BJ (cell line): ENCODE data around the gene ANKRD29. TPM values are rescaled to one million over a fixed set of nuclear protein-coding genes. Genes with fewer than 3 reads are reported as not detected.
"Not testable (repeated sequence)": the region's sequence is repeated elsewhere in the genome, so short reads cannot be mapped to it uniquely, and the experiment has no call there.

Source experiments
- CTCF ChIA-PET: fragments of 350-600 bp; formaldehyde crosslinking; extraction: SDS; loops from one replicate; lab custom pipeline; 2021; ENCODE audit warnings: antibody characterized with exemption, inconsistent platforms; lab: Yijun Ruan, JAX
- POLR2A ChIA-PET: fragments of 300-600 bp; sonication (Branson Sonifier 250); formaldehyde crosslinking; extraction: SDS; loops from one replicate; lab custom pipeline; 2021; ENCODE audit warnings: antibody characterized with exemption; lab: Charles Lee
- DNase-seq: peaks from one replicate; pipeline ENCODE4 v3.0.0-alpha.2; 2011; ENCODE audit warnings: low read depth
- H3K27me3 ChIP-seq: 2 replicates; pipeline ENCODE4 v1.6.0; 2011; ENCODE audit warnings: low read length; ENCODE audit not compliant: control insufficient read depth, insufficient read depth
- H3K36me3 ChIP-seq: 2 replicates; pipeline ENCODE4 v1.5.1; 2011; ENCODE audit warnings: low read length; ENCODE audit not compliant: control insufficient read depth, insufficient read depth
- H3K4me3 ChIP-seq: 2 replicates; pipeline ENCODE4 v1.5.1; 2011; ENCODE audit warnings: low read depth, mild to moderate bottlenecking, control low read depth, low read length
- polyA plus RNA-seq: library from polyadenylated mRNA; depleted of rRNA; stranded (reverse); fragments of >200 nt; gene quantifications from 2 replicates; pipeline ENCODE4 v1.2.3, GENCODE V29; 2011
- TF ChIP-seq, protein P1 (sequence below): IDR thresholded peaks from 2 replicates; pipeline ENCODE4 v1.5.1; 2011; ENCODE audit warnings: low read depth, mild to moderate bottlenecking, control low read depth, inconsistent platforms, low read length, moderate library complexity; ENCODE audit not compliant: insufficient read depth

Gene ANKRD29
- polyA plus RNA-seq, 1 experiment: 4.7 TPM

- Histone ChIP-seq H3K36me3 (peaks cover 12% of the 10 kb centered on the region), H3K27me3 (no peaks in the 10 kb centered on the region), H3K4me3 (no peak overlapping the region)
- no peak for DNase-seq
- TF ChIP-seq, protein P1, sequence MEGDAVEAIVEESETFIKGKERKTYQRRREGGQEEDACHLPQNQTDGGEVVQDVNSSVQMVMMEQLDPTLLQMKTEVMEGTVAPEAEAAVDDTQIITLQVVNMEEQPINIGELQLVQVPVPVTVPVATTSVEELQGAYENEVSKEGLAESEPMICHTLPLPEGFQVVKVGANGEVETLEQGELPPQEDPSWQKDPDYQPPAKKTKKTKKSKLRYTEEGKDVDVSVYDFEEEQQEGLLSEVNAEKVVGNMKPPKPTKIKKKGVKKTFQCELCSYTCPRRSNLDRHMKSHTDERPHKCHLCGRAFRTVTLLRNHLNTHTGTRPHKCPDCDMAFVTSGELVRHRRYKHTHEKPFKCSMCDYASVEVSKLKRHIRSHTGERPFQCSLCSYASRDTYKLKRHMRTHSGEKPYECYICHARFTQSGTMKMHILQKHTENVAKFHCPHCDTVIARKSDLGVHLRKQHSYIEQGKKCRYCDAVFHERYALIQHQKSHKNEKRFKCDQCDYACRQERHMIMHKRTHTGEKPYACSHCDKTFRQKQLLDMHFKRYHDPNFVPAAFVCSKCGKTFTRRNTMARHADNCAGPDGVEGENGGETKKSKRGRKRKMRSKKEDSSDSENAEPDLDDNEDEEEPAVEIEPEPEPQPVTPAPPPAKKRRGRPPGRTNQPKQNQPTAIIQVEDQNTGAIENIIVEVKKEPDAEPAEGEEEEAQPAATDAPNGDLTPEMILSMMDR: no peak
- POLR2A ChIA-PET: no interaction called here
- CTCF ChIA-PET: interaction anchor here (0.8 to 1.5 kb wide), 4 partner anchors 10 to 50 kb away, joined by 3 to 4 read pairs (median 3); no protein-coding TSS in a partner anchor
Measured at GRCh38 chr18:23565916-23566547, 96.7 kb downstream of the ANKRD29 start.

DNA sequence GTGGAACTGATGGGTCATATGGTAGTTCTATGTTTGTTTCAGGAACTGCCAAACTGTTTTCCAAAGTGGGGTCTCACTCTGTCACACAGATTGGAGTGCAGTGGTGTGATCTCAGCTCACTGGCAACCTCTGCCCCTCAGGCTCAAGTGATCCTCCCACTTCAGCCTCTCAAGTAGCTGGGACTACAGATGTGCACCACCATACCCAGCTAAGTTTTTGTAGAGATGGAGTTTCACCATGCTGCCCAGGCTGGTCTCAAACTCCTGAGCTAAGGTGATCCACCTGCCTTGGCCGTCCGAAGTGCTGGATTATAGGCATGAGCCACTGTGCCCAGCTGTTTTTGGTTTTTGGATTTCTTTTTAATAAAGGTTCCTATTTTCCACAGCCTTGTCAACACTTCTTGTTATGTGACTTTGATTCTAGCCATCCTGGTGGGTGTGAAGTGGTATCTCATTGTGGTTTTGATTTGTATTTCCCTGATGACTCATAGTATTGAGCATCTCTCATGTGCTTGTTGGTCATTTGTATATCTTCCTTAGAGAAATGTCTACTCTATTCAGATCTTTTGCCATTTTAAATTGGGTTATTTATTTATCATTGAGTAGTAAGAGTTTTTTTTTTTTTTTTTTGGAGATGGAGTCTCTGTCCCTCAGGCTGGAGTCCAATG lies 99.2 kb downstream of the ANKRD29 start:
- TF ChIP-seq, protein P1: no peak
- POLR2A ChIA-PET: interaction anchor here (0.6 kb wide), 1 partner anchor 36 kb away, joined by 6 read pairs; no protein-coding TSS in a partner anchor
- DNase-seq: no peak
- H3K36me3 ChIP-seq: peaks cover 16% of the 10 kb centered on the region
- H3K4me3 ChIP-seq: no peak overlapping the region
- CTCF ChIA-PET: interaction anchor here (0.9 kb wide), 1 partner anchor 8 kb away, joined by 3 read pairs; no protein-coding TSS in a partner anchor
- H3K27me3 ChIP-seq: no peaks in the 10 kb centered on the region

DNA sequence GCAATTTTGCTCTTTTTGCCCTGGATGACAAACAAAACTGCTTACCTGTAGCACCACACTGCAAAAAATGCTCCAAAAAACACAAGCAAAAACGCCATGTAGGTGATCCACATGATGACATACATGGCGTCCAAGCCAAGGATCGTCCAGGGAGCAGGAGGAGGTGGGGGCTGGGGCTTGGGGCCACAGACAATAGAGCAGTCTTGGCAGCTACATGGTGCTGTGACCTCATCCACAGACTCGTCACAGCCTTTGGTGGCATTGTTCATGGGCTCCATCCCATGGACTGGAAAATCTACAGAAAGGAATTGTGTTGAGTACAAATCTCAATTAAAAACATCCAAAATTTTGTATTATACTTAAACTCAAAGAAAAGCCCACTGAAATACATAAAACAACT lies 102.5 kb downstream of the ANKRD29 start:
- Histone ChIP-seq H3K27me3 (no peaks in the 10 kb centered on the region), H3K36me3 (peaks cover 27% of the 10 kb centered on the region), H3K4me3 (no peak overlapping the region)
- DNase-seq: no peak
- POLR2A ChIA-PET: no interaction called here
- CTCF ChIA-PET: interaction anchor here (0.7 to 1.9 kb wide), 3 partner anchors 8 to 15 kb away, joined by 3 to 5 read pairs (median 5); no protein-coding TSS in a partner anchor
- TF ChIP-seq, protein P1: no peak

DNA sequence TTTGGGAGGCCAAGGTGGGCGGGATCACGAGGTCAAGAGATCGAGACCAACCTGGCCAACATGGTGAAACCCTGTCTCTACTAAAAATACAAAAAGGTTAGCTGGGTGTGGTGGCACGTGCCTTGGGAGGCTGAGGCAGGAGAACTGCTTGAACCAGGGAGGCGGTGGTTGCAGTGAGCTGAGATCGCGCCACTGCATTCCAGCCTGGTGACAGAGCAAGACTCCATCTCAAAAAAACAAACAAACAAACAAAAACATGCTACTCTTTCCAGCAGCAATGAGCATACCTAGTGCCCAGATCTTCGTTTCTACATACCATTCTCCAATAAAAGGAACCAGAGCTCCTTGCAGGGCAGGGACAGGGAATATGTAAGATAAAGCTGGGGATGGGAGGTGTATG lies 105.2 kb downstream of the ANKRD29 start:
- H3K4me3 ChIP-seq, DNase-seq, H3K27me3 ChIP-seq, POLR2A ChIA-PET: not testable (repeated sequence)
- CTCF ChIA-PET: interaction anchor here (1.7 kb wide), 1 partner anchor 146 kb away, joined by 4 read pairs; no protein-coding TSS in a partner anchor
- peaks cover 40% of the 10 kb centered on the region for H3K36me3 ChIP-seq

GRCh38 chr18:23556145-23556780 lies 106.4 kb downstream of the ANKRD29 start:
- peaks cover 40% of the 10 kb centered on the region for H3K36me3 ChIP-seq
- CTCF ChIA-PET: interaction anchor here (1.5 to 1.7 kb wide), 2 partner anchors 9 to 147 kb away, joined by 3 to 4 read pairs; no protein-coding TSS in a partner anchor

More at GRCh38 chr18:23556145-23556780, 106.4 kb downstream of the ANKRD29 start:
- TF ChIP-seq, protein P1: no peak
- POLR2A ChIA-PET: no interaction called here
- H3K4me3 ChIP-seq: no peak overlapping the region
- no peaks in the 10 kb centered on the region for H3K27me3 ChIP-seq
- DNase-seq: no peak
